K562 (cell line): ENCODE measurements around the gene MRPL11. TPM values are rescaled to one million over a fixed set of nuclear protein-coding genes. Genes with fewer than 3 reads are reported as not detected.
A peak's percentile ranks its signal among the peaks of the same experiment; 100 is the strongest.

Experiments
- BRF2 ChIP-seq: IDR thresholded peaks from 3 replicates; pipeline ENCODE4 v1.6.1; 2011; ENCODE audit warnings: borderline replicate concordance, mild to moderate bottlenecking; ENCODE audit not compliant: insufficient read length, insufficient read depth
- COPS2 ChIP-seq: fragments of 450-650 bp; conservative IDR thresholded peaks from 2 replicates; pipeline ENCODE4 v1.6.1; 2016; ENCODE audit warnings: mild to moderate bottlenecking, moderate library complexity
- ETV5 ChIP-seq: sonication (generic); formaldehyde crosslinking; IDR thresholded peaks from 2 replicates; pipeline ENCODE4 v1.4.0; 2020; ENCODE audit warnings: low read depth, mild to moderate bottlenecking, missing genetic modification reagents
- FUS ChIP-seq: fragments of 200-400 bp; formaldehyde crosslinking; optimal IDR thresholded peaks from 2 replicates; pipeline ENCODE3; 2017; ENCODE audit warnings: low read depth, low read length
- HOXB6 ChIP-seq: fragments of 250-450 bp; sonication (Bioruptor Pico); IDR thresholded peaks from 2 replicates; pipeline ENCODE4 v1.5.1; 2022; ENCODE audit warnings: mild to moderate bottlenecking, borderline replicate concordance
- HSF4 ChIP-seq: fragments of 250-450 bp; sonication (Bioruptor Pico); IDR thresholded peaks from 2 replicates; pipeline ENCODE4 v2.1.2; 2022; ENCODE audit warnings: mild to moderate bottlenecking, moderate library complexity, borderline replicate concordance
- NFXL1 ChIP-seq: fragments of 450-650 bp; formaldehyde crosslinking; IDR thresholded peaks from 2 replicates; pipeline ENCODE4 v1.4.0; 2021; ENCODE audit warnings: mild to moderate bottlenecking
- RUNX1 ChIP-seq: sonication (generic); IDR thresholded peaks from 2 replicates; pipeline ENCODE4 v1.6.1; 2016; ENCODE audit warnings: antibody characterized with exemption, low read depth
- SIN3B ChIP-seq: fragments of 450-650 bp; IDR thresholded peaks from 2 replicates; pipeline ENCODE4 v1.6.1; 2017; ENCODE audit warnings: low read depth, mild to moderate bottlenecking, moderate library complexity
- THRB ChIP-seq: fragments of 450-650 bp; formaldehyde crosslinking; conservative IDR thresholded peaks from 2 replicates; pipeline ENCODE4 v1.4.0; 2022; ENCODE audit warnings: mild to moderate bottlenecking, missing genetic modification characterization
- ZNF124 ChIP-seq: sonication (generic); formaldehyde crosslinking; IDR thresholded peaks from 2 replicates; pipeline ENCODE4 v1.8.1; 2022; ENCODE audit warnings: missing genetic modification reagents
- ZNF277 ChIP-seq: fragments of 250-450 bp; sonication (Bioruptor Pico); IDR thresholded peaks from 2 replicates; pipeline ENCODE4 v1.8.0; 2022; ENCODE audit warnings: inconsistent platforms, mild to moderate bottlenecking, moderate library complexity, borderline replicate concordance
- ZNF311 ChIP-seq: fragments of 250-450 bp; sonication (Bioruptor Pico); IDR thresholded peaks from 2 replicates; pipeline ENCODE4 v1.4.0; 2020; ENCODE audit warnings: mild to moderate bottlenecking, moderate library complexity
- ZNF384 ChIP-seq: IDR thresholded peaks from 2 replicates; pipeline ENCODE4 v1.6.1; 2012; ENCODE audit warnings: low read depth, low read length, improper control_type of control experiment
- ZNF584 ChIP-seq: fragments of 200-800 bp; sonication (Bioruptor generic); IDR thresholded peaks from 2 replicates; pipeline ENCODE4 v1.6.1; 2016; ENCODE audit warnings: low read depth, mild to moderate bottlenecking, missing genetic modification characterization, missing compliant biosample characterization
- ZNF77 ChIP-seq: fragments of 250-450 bp; sonication (Bioruptor Pico); IDR thresholded peaks from 2 replicates; pipeline ENCODE4 v1.5.0; 2020
- ZSCAN29 ChIP-seq: fragments of 450-650 bp; IDR thresholded peaks from 2 replicates; pipeline ENCODE4 v1.6.1; 2017
- polyA plus RNA-seq, 8 experiments: library from polyadenylated mRNA; depleted of rRNA in 4 of 8; stranded (reverse) in 5 of 8; unstranded in 3 of 8; fragments of >200 nt; fragmentation: Nextera tagmentation in 2 of 8; fragmentation: Illumina TruSeq in 1 of 8; extraction: Ambion mirVana in 2 of 8; extraction: Trizol in 1 of 8; gene quantifications; 2 replicates each; pipeline versions ENCODE4 v1.2.1 to v1.2.3, GENCODE V29; 2011 to 2014; ENCODE audit warnings: inconsistent platforms in 1 of 8, missing spikeins in 1 of 8
- total RNA-seq, 7 experiments: library from RNA; depleted of rRNA in 6 of 7; stranded (reverse); fragments of >200 nt in 6 of 7; fragmentation: Illumina TruSeq in 2 of 7; extraction: Trizol in 2 of 7; gene quantifications; 2 replicates each; pipeline versions ENCODE4 v1.2.1 to v1.2.3, GENCODE V29; 2011 to 2021; ENCODE audit warnings: low replicate concordance in 1 of 7
- TF ChIP-seq, protein P1 (sequence below), 2 experiments: fragments of 450-650 bp in 1 of 2; sonication (generic) in 1 of 2; formaldehyde crosslinking in 1 of 2; IDR thresholded peaks in 1 of 2; conservative IDR thresholded peaks in 1 of 2; 2 replicates each; pipeline versions ENCODE4 v1.6.1 to v1.8.1; 2016 to 2023; ENCODE audit warnings: mild to moderate bottlenecking in 2 of 2, moderate library complexity in 2 of 2, inconsistent platforms in 1 of 2, missing genetic modification reagents in 1 of 2
- TF ChIP-seq, protein P2 (sequence below), 2 experiments: IDR thresholded peaks; 2 replicates each; pipeline ENCODE4 v1.6.1; 2011; ENCODE audit warnings: borderline replicate concordance in 1 of 2, control low read depth in 1 of 2, low read depth in 1 of 2, low read length in 1 of 2, mild to moderate bottlenecking in 1 of 2, mixed read lengths in 1 of 2, moderate library complexity in 1 of 2; ENCODE audit not compliant: insufficient read depth in 1 of 2, insufficient read length in 1 of 2, poor library complexity in 1 of 2, severe bottlenecking in 1 of 2; ENCODE audit errors: extremely low read depth in 1 of 2
- TF ChIP-seq, protein P3 (sequence below): sonication (generic); formaldehyde crosslinking; IDR thresholded peaks from 2 replicates; pipeline ENCODE4 v1.8.1; 2022; ENCODE audit warnings: missing genetic modification reagents

MRPL11 gene
- total and polyA plus RNA-seq, 9 of the 15 experiments (the other 6 are each of a cell fraction or from before 2014, with no cell fraction given) = 33.0 to 173 (median 91.9) TPM

DNA sequence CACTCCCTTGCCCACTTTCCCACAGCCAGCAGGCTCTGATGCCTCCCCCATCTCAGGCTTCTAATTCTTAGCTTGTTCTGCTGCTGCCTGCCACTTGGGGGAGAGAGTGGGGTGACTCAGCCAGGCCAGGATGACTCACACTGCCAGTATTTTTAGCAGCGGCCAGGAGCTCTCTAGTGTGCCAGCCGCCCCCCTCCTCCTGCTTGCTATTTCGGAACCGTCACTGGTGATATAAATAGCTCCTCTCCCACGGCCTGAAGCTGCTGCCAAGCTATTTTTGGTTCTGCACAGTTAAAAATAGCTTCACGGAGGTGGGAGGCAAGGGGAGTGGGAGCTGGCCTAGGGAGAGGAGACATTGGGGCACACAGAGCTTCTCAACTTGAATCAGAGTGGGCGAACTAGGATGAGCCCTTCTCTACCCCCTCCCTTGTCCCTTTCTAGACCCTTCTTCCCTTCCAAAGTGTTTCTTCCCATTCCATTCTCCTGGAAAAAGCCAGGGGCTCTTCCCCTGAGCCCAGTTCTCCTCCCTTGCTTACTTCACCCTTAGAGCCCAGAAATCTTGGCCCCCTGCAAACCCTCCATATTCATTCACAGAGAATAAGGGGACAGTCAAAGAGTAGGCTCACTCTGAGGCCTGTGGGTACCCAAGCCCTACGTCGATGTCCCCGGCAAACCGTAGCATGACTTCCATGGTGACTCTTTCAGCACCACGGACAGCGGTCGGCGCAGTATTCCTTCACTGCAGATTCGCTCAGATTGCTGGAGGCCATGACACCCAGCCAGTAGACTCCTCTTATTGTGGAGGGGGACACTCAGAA is 20.3 kb downstream of the MRPL11 start (continued):
- TF ChIP-seq, protein P1, sequence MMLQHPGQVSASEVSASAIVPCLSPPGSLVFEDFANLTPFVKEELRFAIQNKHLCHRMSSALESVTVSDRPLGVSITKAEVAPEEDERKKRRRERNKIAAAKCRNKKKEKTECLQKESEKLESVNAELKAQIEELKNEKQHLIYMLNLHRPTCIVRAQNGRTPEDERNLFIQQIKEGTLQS (IDR thresholded peaks at IDR 0.05) = peak; percentile 96
- TF ChIP-seq, protein P1 (CRISPR knock-in tag; conservative IDR thresholded peaks at IDR 0.05) = peak; percentile 90; the same call in 1 of the 2 replicates
- TF ChIP-seq ZSCAN29 (no peak), ZNF384 (no peak), SIN3B (no peak), HOXB6 (CRISPR knock-in tag) (no peak), RUNX1 (no peak), HSF4 (CRISPR knock-in tag) (no peak), FUS (no peak), ZNF584 (CRISPR knock-in tag) (peak; percentile 76; the same call in 1 of the 2 replicates), ZNF311 (CRISPR knock-in tag) (0 out of 2 replicates have a peak, but pooled peaks have one; percentile 16), ETV5 (CRISPR knock-in tag) (0 out of 2 replicates have a peak, but pooled peaks have one; percentile 18), ZNF77 (CRISPR knock-in tag) (no peak), ZNF124 (no peak), THRB (CRISPR knock-in tag) (no peak), COPS2 (no peak), ZNF277 (CRISPR knock-in tag) (no peak), NFXL1 (CRISPR knock-in tag) (no peak), BRF2 (no peak)
- TF ChIP-seq, protein P2, sequence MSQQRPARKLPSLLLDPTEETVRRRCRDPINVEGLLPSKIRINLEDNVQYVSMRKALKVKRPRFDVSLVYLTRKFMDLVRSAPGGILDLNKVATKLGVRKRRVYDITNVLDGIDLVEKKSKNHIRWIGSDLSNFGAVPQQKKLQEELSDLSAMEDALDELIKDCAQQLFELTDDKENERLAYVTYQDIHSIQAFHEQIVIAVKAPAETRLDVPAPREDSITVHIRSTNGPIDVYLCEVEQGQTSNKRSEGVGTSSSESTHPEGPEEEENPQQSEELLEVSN (IDR thresholded peaks at IDR 0.05; ENCODE audit: borderline replicate concordance in 1 of 2, extremely low read depth in 1 of 2, insufficient read depth in 1 of 2, insufficient read length in 1 of 2, low read depth in 1 of 2, low read length in 1 of 2, poor library complexity in 1 of 2, severe bottlenecking in 1 of 2) = no peak
- TF ChIP-seq, protein P3, sequence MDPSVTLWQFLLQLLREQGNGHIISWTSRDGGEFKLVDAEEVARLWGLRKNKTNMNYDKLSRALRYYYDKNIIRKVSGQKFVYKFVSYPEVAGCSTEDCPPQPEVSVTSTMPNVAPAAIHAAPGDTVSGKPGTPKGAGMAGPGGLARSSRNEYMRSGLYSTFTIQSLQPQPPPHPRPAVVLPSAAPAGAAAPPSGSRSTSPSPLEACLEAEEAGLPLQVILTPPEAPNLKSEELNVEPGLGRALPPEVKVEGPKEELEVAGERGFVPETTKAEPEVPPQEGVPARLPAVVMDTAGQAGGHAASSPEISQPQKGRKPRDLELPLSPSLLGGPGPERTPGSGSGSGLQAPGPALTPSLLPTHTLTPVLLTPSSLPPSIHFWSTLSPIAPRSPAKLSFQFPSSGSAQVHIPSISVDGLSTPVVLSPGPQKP (CRISPR knock-in tag) = no peak
